Osteoblast (primary cell): ENCODE data around the gene DOCK1. TPM values are rescaled to one million over a fixed set of nuclear protein-coding genes. Genes with fewer than 3 reads are reported as not detected.

Experiments used
- DNase-seq: peaks from one replicate; pipeline ENCODE4 v3.0.0; 2011; ENCODE audit warnings: low spot score, mixed read lengths; ENCODE audit not compliant: insufficient read length; ENCODE audit errors: missing footprints
- H2AFZ ChIP-seq: 2 replicates; pipeline ENCODE4 v1.6.0; 2011; ENCODE audit warnings: mild to moderate bottlenecking, low read length
- H3K27ac ChIP-seq: 2 replicates; pipeline ENCODE4 v1.5.1; 2011; ENCODE audit warnings: mild to moderate bottlenecking, low read depth, low read length, moderate library complexity
- H3K27me3 ChIP-seq: 2 replicates; pipeline ENCODE4 v1.6.0; 2012; ENCODE audit warnings: mild to moderate bottlenecking, control low read depth, inconsistent platforms, low read length, moderate library complexity; ENCODE audit not compliant: insufficient read depth
- H3K36me3 ChIP-seq: 2 replicates; pipeline ENCODE4 v1.5.1; 2011; ENCODE audit warnings: mild to moderate bottlenecking, low read length, control low read depth, moderate library complexity; ENCODE audit not compliant: insufficient read depth
- H3K4me1 ChIP-seq: 2 replicates; pipeline ENCODE4 v1.5.1; 2011; ENCODE audit warnings: mild to moderate bottlenecking, low read length, control low read depth, moderate library complexity; ENCODE audit not compliant: insufficient read depth
- H3K4me2 ChIP-seq: 2 replicates; pipeline ENCODE4 v1.6.0; 2011; ENCODE audit warnings: mild to moderate bottlenecking, low read length; ENCODE audit not compliant: insufficient read depth
- H3K4me3 ChIP-seq: fragments of 200-600 bp; sonication (generic); 3 replicates; pipeline ENCODE4 v1.5.1; 2012; ENCODE audit warnings: mild to moderate bottlenecking, low read length, inconsistent platforms; ENCODE audit not compliant: insufficient read depth
- H3K79me2 ChIP-seq: 2 replicates; pipeline ENCODE4 v1.6.0; 2012; ENCODE audit warnings: mild to moderate bottlenecking, low read length, control low read depth, inconsistent platforms; ENCODE audit not compliant: insufficient read depth
- H3K9me3 ChIP-seq: 2 replicates; pipeline ENCODE4 v1.5.1; 2011; ENCODE audit warnings: low read depth, low read length, control low read depth
- H4K20me1 ChIP-seq: 2 replicates; pipeline ENCODE4 v1.6.0; 2012; ENCODE audit warnings: mild to moderate bottlenecking, low read length, control low read depth; ENCODE audit not compliant: insufficient read depth
- total RNA-seq: library from RNA; depleted of rRNA; stranded (reverse); fragments of >200 nt; gene quantifications from 2 replicates; pipeline ENCODE4 v1.2.3, GENCODE V29; 2012
- TF ChIP-seq, protein P1 (sequence below): IDR thresholded peaks from 2 replicates; pipeline ENCODE4 v1.5.1; 2011; ENCODE audit warnings: mild to moderate bottlenecking, low read depth, low read length, moderate library complexity; ENCODE audit errors: extremely low read depth

The DOCK1 gene
- total RNA-seq, 1 donor = 80.3 TPM

DNA sequence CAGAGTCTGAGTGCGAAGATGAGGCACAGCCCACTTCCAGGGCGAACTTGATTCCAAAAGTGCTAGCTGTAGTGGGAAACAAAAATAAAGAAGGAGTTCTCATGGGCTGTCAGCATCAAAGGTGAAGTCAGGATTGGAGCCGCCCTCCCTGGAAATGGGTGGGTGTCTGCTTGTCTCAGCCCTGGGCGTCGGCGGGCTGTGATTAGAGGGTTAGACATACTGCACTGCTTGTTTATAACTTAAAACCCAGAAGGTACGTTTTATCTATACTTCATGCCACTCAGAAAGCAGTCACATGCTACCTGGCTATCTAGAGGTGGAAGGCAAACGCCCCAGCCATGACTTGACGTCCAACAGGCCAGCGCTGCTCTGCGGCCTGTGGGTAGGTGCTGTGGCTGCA lies 535.1 kb downstream of the DOCK1 start:
- Histone ChIP-seq H3K27ac (no peak overlapping the region), H3K27me3 (no peaks in the 10 kb centered on the region), H3K36me3 (peaks cover 16% of the 10 kb centered on the region), H2AFZ (no peak overlapping the region), H3K4me2 (no peak overlapping the region), H4K20me1 (no peaks in the 10 kb centered on the region), H3K4me1 (no peaks in the 10 kb centered on the region), H3K9me3 (no peaks in the 10 kb centered on the region), H3K79me2 (no peaks in the 10 kb centered on the region), H3K4me3 (no peak overlapping the region)
- DNase-seq = no peak
- TF ChIP-seq, protein P1, sequence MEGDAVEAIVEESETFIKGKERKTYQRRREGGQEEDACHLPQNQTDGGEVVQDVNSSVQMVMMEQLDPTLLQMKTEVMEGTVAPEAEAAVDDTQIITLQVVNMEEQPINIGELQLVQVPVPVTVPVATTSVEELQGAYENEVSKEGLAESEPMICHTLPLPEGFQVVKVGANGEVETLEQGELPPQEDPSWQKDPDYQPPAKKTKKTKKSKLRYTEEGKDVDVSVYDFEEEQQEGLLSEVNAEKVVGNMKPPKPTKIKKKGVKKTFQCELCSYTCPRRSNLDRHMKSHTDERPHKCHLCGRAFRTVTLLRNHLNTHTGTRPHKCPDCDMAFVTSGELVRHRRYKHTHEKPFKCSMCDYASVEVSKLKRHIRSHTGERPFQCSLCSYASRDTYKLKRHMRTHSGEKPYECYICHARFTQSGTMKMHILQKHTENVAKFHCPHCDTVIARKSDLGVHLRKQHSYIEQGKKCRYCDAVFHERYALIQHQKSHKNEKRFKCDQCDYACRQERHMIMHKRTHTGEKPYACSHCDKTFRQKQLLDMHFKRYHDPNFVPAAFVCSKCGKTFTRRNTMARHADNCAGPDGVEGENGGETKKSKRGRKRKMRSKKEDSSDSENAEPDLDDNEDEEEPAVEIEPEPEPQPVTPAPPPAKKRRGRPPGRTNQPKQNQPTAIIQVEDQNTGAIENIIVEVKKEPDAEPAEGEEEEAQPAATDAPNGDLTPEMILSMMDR = no peak

GRCh38 chr10:127441350-127442219 lies 536.4 kb downstream of the DOCK1 start:
- Histone ChIP-seq H3K9me3 (no peaks in the 10 kb centered on the region), H3K4me3 (no peak overlapping the region), H3K79me2 (no peaks in the 10 kb centered on the region), H2AFZ (no peak overlapping the region), H3K27ac (no peak overlapping the region), H3K4me2 (no peak overlapping the region), H3K27me3 (no peaks in the 10 kb centered on the region), H3K4me1 (no peaks in the 10 kb centered on the region), H3K36me3 (peaks cover 18% of the 10 kb centered on the region), H4K20me1 (no peaks in the 10 kb centered on the region)
- TF ChIP-seq, protein P1 = no peak
- no peak for DNase-seq

- no peak overlapping the region for H3K27ac ChIP-seq
- TF ChIP-seq, protein P1 = no peak
- no peaks in the 10 kb centered on the region for H3K4me1 ChIP-seq
- H3K79me2 ChIP-seq = no peaks in the 10 kb centered on the region
- H4K20me1 ChIP-seq = no peaks in the 10 kb centered on the region
- DNase-seq = no peak
- H3K36me3 ChIP-seq = peaks cover 18% of the 10 kb centered on the region
- H3K4me2 ChIP-seq = no peak overlapping the region
- H3K9me3 ChIP-seq = no peaks in the 10 kb centered on the region
- H2AFZ ChIP-seq = no peak overlapping the region
- no peaks in the 10 kb centered on the region for H3K27me3 ChIP-seq
- no peak overlapping the region for H3K4me3 ChIP-seq
These were observed 536.9 kb downstream of the DOCK1 start for GRCh38 chr10:127442220-127442525.

DNA sequence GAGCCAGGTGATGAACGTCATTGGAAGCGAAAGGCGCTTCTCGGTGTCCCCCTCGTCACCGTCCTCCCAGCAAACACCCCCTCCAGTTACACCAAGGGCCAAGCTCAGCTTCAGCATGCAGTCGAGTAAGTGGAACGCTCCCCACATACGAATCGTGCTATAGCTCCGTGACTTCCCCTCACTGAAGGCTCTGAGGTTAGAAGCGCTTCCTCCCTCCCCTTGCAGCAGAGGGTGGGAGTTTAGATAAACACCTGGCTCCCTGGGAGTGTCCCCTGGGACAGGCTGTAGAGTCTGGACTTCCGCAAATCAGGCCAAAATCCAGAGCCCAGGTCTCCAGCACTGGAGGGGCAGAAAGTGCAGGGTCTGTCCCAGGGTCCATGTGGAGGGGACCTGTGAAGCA lies 538.9 kb downstream of the DOCK1 start:
- DNase-seq = no peak
- Histone ChIP-seq H3K79me2 (no peaks in the 10 kb centered on the region), H2AFZ (no peak overlapping the region), H3K36me3 (peaks cover 23% of the 10 kb centered on the region), H3K27ac (no peak overlapping the region), H4K20me1 (no peaks in the 10 kb centered on the region), H3K4me3 (no peak overlapping the region), H3K27me3 (no peaks in the 10 kb centered on the region), H3K4me2 (no peak overlapping the region), H3K9me3 (no peaks in the 10 kb centered on the region), H3K4me1 (no peaks in the 10 kb centered on the region)
- TF ChIP-seq, protein P1 = no peak
